Measurements from ENCODE around the gene MARK1. TPM values are rescaled to one million over a fixed set of nuclear protein-coding genes. Genes with fewer than 3 reads are reported as not detected.

The MARK1 gene
- total RNA-seq, 1 experiment from 2014 or later, result 13.9 TPM

GRCh38 chr1:220700556-220701179 is 172.7 kb downstream of the MARK1 start (continued):
- TF ChIP-seq ZNF281 (CRISPR knock-in tag; IDR thresholded peaks at IDR 0.05) (no peak), ELF4 (CRISPR knock-in tag; IDR thresholded peaks at IDR 0.05; ENCODE audit: low read depth) (no peak), SP1 (CRISPR knock-in tag; conservative IDR thresholded peaks at IDR 0.05) (no peak), NR2C2 (CRISPR knock-in tag; IDR thresholded peaks at IDR 0.05) (no peak), EMX1 (CRISPR knock-in tag; IDR thresholded peaks at IDR 0.05) (no peak), ZNF317 (CRISPR knock-in tag; IDR thresholded peaks at IDR 0.05; ENCODE audit: borderline replicate concordance, low read depth) (no peak), JAZF1 (CRISPR knock-in tag; IDR thresholded peaks at IDR 0.05) (no peak), FOXJ3 (CRISPR knock-in tag; IDR thresholded peaks at IDR 0.05; ENCODE audit: borderline replicate concordance) (no peak)

GRCh38 chr1:220701974-220702373 is 174.0 kb downstream of the MARK1 start:
- no peaks in the 10 kb centered on the region for H3K36me3 Mint-ChIP-seq
- POLR2A ChIA-PET, result no interaction called here
- no peaks in the 10 kb centered on the region; the same call in 1 of the 2 replicates for H3K27me3 Mint-ChIP-seq (ENCODE audit: low read depth)
- H3K4me1 Mint-ChIP-seq, result peaks cover 47% of the 10 kb centered on the region
- ATAC-seq (no peak), DNase-seq (ENCODE audit: low spot score) (no peak)
- H3K4me3 Mint-ChIP-seq, result no peak overlapping the region
- no peaks in the 10 kb centered on the region for H3K9me3 Mint-ChIP-seq
- H3K27ac Mint-ChIP-seq, result no peak overlapping the region
- CTCF ChIA-PET, result interaction anchor here (1.5 to 4.9 kb wide), 2 partner anchors 31 to 73 kb away, joined by 3 to 34 read pairs; no protein-coding TSS in a partner anchor
- TF ChIP-seq TCF7 (CRISPR knock-in tag; IDR thresholded peaks at IDR 0.05; ENCODE audit: low read depth), result no peak
- TF ChIP-seq ESRRA (CRISPR knock-in tag; IDR thresholded peaks at IDR 0.05; ENCODE audit: borderline replicate concordance), result no peak
- no peak for TF ChIP-seq ERG (CRISPR knock-in tag; IDR thresholded peaks at IDR 0.05)
- no peak for TF ChIP-seq RELA (CRISPR knock-in tag; IDR thresholded peaks at IDR 0.05; ENCODE audit: borderline replicate concordance)
- no peak for TF ChIP-seq ZNF425 (CRISPR knock-in tag; conservative IDR thresholded peaks at IDR 0.05)
- TF ChIP-seq MAX (CRISPR knock-in tag; IDR thresholded peaks at IDR 0.05), result no peak
- TF ChIP-seq NFE2L1 (CRISPR knock-in tag; IDR thresholded peaks at IDR 0.05), result no peak
- no peak for TF ChIP-seq AFF4 (CRISPR knock-in tag; IDR thresholded peaks at IDR 0.05; ENCODE audit: borderline replicate concordance)
- TF ChIP-seq ZNF281 (CRISPR knock-in tag; IDR thresholded peaks at IDR 0.05), result no peak
- TF ChIP-seq IRF2 (CRISPR knock-in tag; IDR thresholded peaks at IDR 0.05; ENCODE audit: borderline replicate concordance, low read depth), result no peak
- no peak for TF ChIP-seq SMAD3 (CRISPR knock-in tag; IDR thresholded peaks at IDR 0.05; ENCODE audit: borderline replicate concordance)
- TF ChIP-seq NFATC4 (CRISPR knock-in tag; IDR thresholded peaks at IDR 0.05), result no peak
- TF ChIP-seq HMGA2 (CRISPR knock-in tag; IDR thresholded peaks at IDR 0.05), result no peak

Measured in WTC11 (cell line).